Neural cell (in vitro differentiated cells): Measurements from ENCODE around the gene GRIA1. TPM values are rescaled to one million over a fixed set of nuclear protein-coding genes. Genes with fewer than 3 reads are reported as not detected.

ENCODE experiments used
- H2AFZ ChIP-seq: fragments of 200-600, 300-800 bp; sonication (generic), shearing (Covaris generic); 2 replicates; pipeline ENCODE4 v1.6.0; 2014; ENCODE audit warnings: low read depth, mild to moderate bottlenecking, antibody characterized with exemption, low read length, moderate library complexity
- H3F3A ChIP-seq: fragments of 200-600 bp; shearing (Covaris generic); 2 replicates; pipeline ENCODE4 v1.6.1; 2016; ENCODE audit warnings: mild to moderate bottlenecking, moderate library complexity, mixed read lengths, antibody characterized with exemption, low read length; ENCODE audit not compliant: insufficient read depth, poor library complexity, severe bottlenecking
- H3K27ac ChIP-seq: fragments of 200-600, 300-800 bp; sonication (generic), shearing (Covaris generic); 2 replicates; pipeline ENCODE4 v1.5.1; 2014; ENCODE audit warnings: mild to moderate bottlenecking, low read length, moderate library complexity
- H3K27me3 ChIP-seq: fragments of 300-800, 200-600 bp; sonication (generic), shearing (Covaris generic); 2 replicates; pipeline ENCODE4 v1.6.0; 2014; ENCODE audit warnings: mild to moderate bottlenecking, low read depth, low read length, moderate library complexity; ENCODE audit not compliant: insufficient read depth
- H3K36me3 ChIP-seq: fragments of 300-800, 200-600 bp; sonication (generic), shearing (Covaris generic); 2 replicates; pipeline ENCODE4 v1.5.1; 2014; ENCODE audit warnings: mild to moderate bottlenecking, antibody characterized with exemption, low read length, moderate library complexity; ENCODE audit not compliant: insufficient read depth
- H3K4me2 ChIP-seq: fragments of 300-800, 200-600 bp; sonication (generic), shearing (Covaris generic); 2 replicates; pipeline ENCODE4 v1.6.0; 2014; ENCODE audit warnings: mild to moderate bottlenecking, low read length
- H3K4me3 ChIP-seq: fragments of 300-800, 200-600 bp; sonication (generic), shearing (Covaris generic); 2 replicates; pipeline ENCODE4 v1.5.1; 2014; ENCODE audit warnings: mild to moderate bottlenecking, low read length, moderate library complexity
- H3K79me2 ChIP-seq: fragments of 200-600 bp; shearing (Covaris generic); replicated peaks from 2 replicates; pipeline ENCODE4 v1.6.0; 2014; ENCODE audit warnings: mild to moderate bottlenecking, low read length, moderate library complexity; ENCODE audit not compliant: insufficient read depth
- H3K9ac ChIP-seq: fragments of 300-800, 200-600 bp; sonication (generic), shearing (Covaris generic); 2 replicates; pipeline ENCODE4 v1.6.1; 2016; ENCODE audit warnings: mild to moderate bottlenecking, low read length, mixed read lengths
- H3K9me2 ChIP-seq: fragments of 200-600 bp; shearing (Covaris generic); 2 replicates; pipeline ENCODE4 v1.6.1; 2016; ENCODE audit warnings: mild to moderate bottlenecking, low read length, mixed read lengths; ENCODE audit not compliant: insufficient read depth
- H3K9me3 ChIP-seq: fragments of 200-600, 300-800 bp; sonication (generic), shearing (Covaris generic); 2 replicates; pipeline ENCODE4 v1.6.1; 2016; ENCODE audit warnings: mild to moderate bottlenecking, mixed run types, low read length, moderate library complexity, mixed read lengths
- H4K20me1 ChIP-seq: fragments of 200-600 bp; shearing (Covaris generic); 2 replicates; pipeline ENCODE4 v1.6.1; 2016; ENCODE audit warnings: mild to moderate bottlenecking, mixed run types; ENCODE audit not compliant: insufficient read depth
- EP300 ChIP-seq: fragments of 450-650 bp; conservative IDR thresholded peaks from 2 replicates; pipeline ENCODE4 v1.6.1; 2014; ENCODE audit warnings: antibody characterized with exemption, mild to moderate bottlenecking, moderate library complexity; ENCODE audit not compliant: poor library complexity, severe bottlenecking
- EZH2 ChIP-seq: fragments of 200-600, 300-800 bp; shearing (Covaris generic), sonication (generic); IDR thresholded peaks from 2 replicates; pipeline ENCODE4 v1.6.1; 2014; ENCODE audit warnings: antibody characterized with exemption, low read length, borderline replicate concordance, mild to moderate bottlenecking; ENCODE audit not compliant: insufficient read depth, poor library complexity, severe bottlenecking
- MXI1 ChIP-seq: fragments of 450-650 bp; conservative IDR thresholded peaks from 2 replicates; pipeline ENCODE4 v1.6.1; 2014; ENCODE audit warnings: antibody characterized with exemption, mild to moderate bottlenecking; ENCODE audit not compliant: poor library complexity, severe bottlenecking
- POLR2AphosphoS5 ChIP-seq: IDR thresholded peaks from 2 replicates; pipeline ENCODE4 v1.6.1; 2012
- SMC3 ChIP-seq: fragments of 450-650 bp; conservative IDR thresholded peaks from 2 replicates; pipeline ENCODE4 v1.6.1; 2014; ENCODE audit warnings: antibody characterized with exemption, mild to moderate bottlenecking, moderate library complexity; ENCODE audit not compliant: poor library complexity
- TAF1 ChIP-seq: IDR thresholded peaks from 2 replicates; pipeline ENCODE4 v1.6.1; 2012; ENCODE audit warnings: low read depth
- polyA plus RNA-seq: library from polyadenylated mRNA; depleted of rRNA; stranded (reverse); fragments of >200 nt; gene quantifications from 2 replicates; pipeline ENCODE4 v1.2.3, GENCODE V29; 2014
- TF ChIP-seq, protein P1 (sequence below): IDR thresholded peaks from 2 replicates; pipeline ENCODE4 v1.6.1; 2012; ENCODE audit warnings: borderline replicate concordance
- TF ChIP-seq, protein P2 (sequence below): fragments of 450-650 bp; IDR thresholded peaks from 2 replicates; pipeline ENCODE4 v1.5.1; 2014; ENCODE audit warnings: antibody characterized with exemption, mild to moderate bottlenecking, moderate library complexity; ENCODE audit not compliant: poor library complexity, severe bottlenecking

The GRIA1 gene
- polyA plus RNA-seq, 1 donor from 2014 or later, result 59.6 TPM

GRCh38 chr5:153676821-153677220, 186.4 kb downstream of the GRIA1 start:
- Histone ChIP-seq H3K9me3 (no peaks in the 10 kb centered on the region), H3F3A (no peaks in the 10 kb centered on the region), H3K9ac (no peak overlapping the region), H2AFZ (no peak overlapping the region), H3K4me2 (no peak overlapping the region), H3K27me3 (no peaks in the 10 kb centered on the region), H3K27ac (no peak overlapping the region), H4K20me1 (no peaks in the 10 kb centered on the region), H3K36me3 (peaks cover 10% of the 10 kb centered on the region), H3K9me2 (no peaks in the 10 kb centered on the region), H3K79me2 (no peaks in the 10 kb centered on the region), H3K4me3 (no peak overlapping the region)
- TF ChIP-seq MXI1, result no peak
- TF ChIP-seq SMC3, result no peak
- TF ChIP-seq POLR2AphosphoS5, result no peak
- TF ChIP-seq, protein P1, sequence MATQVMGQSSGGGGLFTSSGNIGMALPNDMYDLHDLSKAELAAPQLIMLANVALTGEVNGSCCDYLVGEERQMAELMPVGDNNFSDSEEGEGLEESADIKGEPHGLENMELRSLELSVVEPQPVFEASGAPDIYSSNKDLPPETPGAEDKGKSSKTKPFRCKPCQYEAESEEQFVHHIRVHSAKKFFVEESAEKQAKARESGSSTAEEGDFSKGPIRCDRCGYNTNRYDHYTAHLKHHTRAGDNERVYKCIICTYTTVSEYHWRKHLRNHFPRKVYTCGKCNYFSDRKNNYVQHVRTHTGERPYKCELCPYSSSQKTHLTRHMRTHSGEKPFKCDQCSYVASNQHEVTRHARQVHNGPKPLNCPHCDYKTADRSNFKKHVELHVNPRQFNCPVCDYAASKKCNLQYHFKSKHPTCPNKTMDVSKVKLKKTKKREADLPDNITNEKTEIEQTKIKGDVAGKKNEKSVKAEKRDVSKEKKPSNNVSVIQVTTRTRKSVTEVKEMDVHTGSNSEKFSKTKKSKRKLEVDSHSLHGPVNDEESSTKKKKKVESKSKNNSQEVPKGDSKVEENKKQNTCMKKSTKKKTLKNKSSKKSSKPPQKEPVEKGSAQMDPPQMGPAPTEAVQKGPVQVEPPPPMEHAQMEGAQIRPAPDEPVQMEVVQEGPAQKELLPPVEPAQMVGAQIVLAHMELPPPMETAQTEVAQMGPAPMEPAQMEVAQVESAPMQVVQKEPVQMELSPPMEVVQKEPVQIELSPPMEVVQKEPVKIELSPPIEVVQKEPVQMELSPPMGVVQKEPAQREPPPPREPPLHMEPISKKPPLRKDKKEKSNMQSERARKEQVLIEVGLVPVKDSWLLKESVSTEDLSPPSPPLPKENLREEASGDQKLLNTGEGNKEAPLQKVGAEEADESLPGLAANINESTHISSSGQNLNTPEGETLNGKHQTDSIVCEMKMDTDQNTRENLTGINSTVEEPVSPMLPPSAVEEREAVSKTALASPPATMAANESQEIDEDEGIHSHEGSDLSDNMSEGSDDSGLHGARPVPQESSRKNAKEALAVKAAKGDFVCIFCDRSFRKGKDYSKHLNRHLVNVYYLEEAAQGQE, result no peak
- TF ChIP-seq, protein P2, sequence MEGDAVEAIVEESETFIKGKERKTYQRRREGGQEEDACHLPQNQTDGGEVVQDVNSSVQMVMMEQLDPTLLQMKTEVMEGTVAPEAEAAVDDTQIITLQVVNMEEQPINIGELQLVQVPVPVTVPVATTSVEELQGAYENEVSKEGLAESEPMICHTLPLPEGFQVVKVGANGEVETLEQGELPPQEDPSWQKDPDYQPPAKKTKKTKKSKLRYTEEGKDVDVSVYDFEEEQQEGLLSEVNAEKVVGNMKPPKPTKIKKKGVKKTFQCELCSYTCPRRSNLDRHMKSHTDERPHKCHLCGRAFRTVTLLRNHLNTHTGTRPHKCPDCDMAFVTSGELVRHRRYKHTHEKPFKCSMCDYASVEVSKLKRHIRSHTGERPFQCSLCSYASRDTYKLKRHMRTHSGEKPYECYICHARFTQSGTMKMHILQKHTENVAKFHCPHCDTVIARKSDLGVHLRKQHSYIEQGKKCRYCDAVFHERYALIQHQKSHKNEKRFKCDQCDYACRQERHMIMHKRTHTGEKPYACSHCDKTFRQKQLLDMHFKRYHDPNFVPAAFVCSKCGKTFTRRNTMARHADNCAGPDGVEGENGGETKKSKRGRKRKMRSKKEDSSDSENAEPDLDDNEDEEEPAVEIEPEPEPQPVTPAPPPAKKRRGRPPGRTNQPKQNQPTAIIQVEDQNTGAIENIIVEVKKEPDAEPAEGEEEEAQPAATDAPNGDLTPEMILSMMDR, result no peak
- TF ChIP-seq TAF1, result no peak
- no peak for TF ChIP-seq EP300
- TF ChIP-seq EZH2, result no peak

- Histone ChIP-seq H3F3A (no peaks in the 10 kb centered on the region), H3K27me3 (no peaks in the 10 kb centered on the region), H3K79me2 (no peaks in the 10 kb centered on the region), H3K9me3 (no peaks in the 10 kb centered on the region), H3K9me2 (no peaks in the 10 kb centered on the region), H3K36me3 (peaks cover 10% of the 10 kb centered on the region), H3K4me3 (no peak overlapping the region), H4K20me1 (no peaks in the 10 kb centered on the region), H3K4me2 (no peak overlapping the region), H3K9ac (no peak overlapping the region), H3K27ac (no peak overlapping the region), H2AFZ (no peak overlapping the region)
- TF ChIP-seq MXI1, result no peak
- no peak for TF ChIP-seq EZH2
- TF ChIP-seq, protein P2, result no peak
- no peak for TF ChIP-seq SMC3
- TF ChIP-seq TAF1, result no peak
- no peak for TF ChIP-seq EP300
- TF ChIP-seq, protein P1, result no peak
- TF ChIP-seq POLR2AphosphoS5, result no peak
Observed at GRCh38 chr5:153678617-153679329, 188.3 kb downstream of the GRIA1 start.
